Loucy (cell line): ENCODE results near the gene MIS18BP1.

ENCODE experiments used
- CTCF ChIP-seq: fragments of 200-600 bp; sonication (generic); conservative IDR thresholded peaks from 2 replicates; pipeline ENCODE4 v1.5.1; 2014; ENCODE audit warnings: mild to moderate bottlenecking, antibody characterized with exemption, low read length
- EZH2phosphoT487 ChIP-seq: fragments of 200-600 bp; IDR thresholded peaks from 2 replicates; pipeline ENCODE4 v1.6.1; 2018; ENCODE audit warnings: antibody characterized with exemption, mild to moderate bottlenecking, moderate library complexity, borderline replicate concordance

GRCh38 chr14:45290547-45290946 is 37.5 kb upstream of the MIS18BP1 start:
- TF ChIP-seq EZH2phosphoT487 (no peak), CTCF (no peak)
